CD4-positive, alpha-beta memory T cell (primary cell): ENCODE measurements around the gene SYNGR3. TPM values are rescaled to one million over a fixed set of nuclear protein-coding genes. Genes with fewer than 3 reads are reported as not detected.
A peak's percentile ranks its signal among the peaks of the same experiment; 100 is the strongest.

Source experiments
- CTCF ChIA-PET: fragments of 350-600 bp; sonication (Branson Sonifier 250); formaldehyde crosslinking; loops from one replicate; lab custom pipeline; 2021; ENCODE audit warnings: inconsistent platforms; ENCODE audit not compliant: partially characterized antibody; lab: Charles Lee
- POLR2A ChIA-PET: fragments of 350-600 bp; sonication (Branson Sonifier 250); formaldehyde crosslinking; loops from one replicate; lab custom pipeline; 2021; ENCODE audit not compliant: partially characterized antibody; lab: Charles Lee
- DNase-seq, 5 donors: peaks; one replicate each; pipeline versions ENCODE4 v3.0.0 to v3.0.0-alpha.2; 2020 to 2022; ENCODE audit warnings: mixed read lengths in 1 of 5
- H3K27ac ChIP-seq: one replicate; pipeline ENCODE4 v1.7.0; 2013; ENCODE audit warnings: low read depth, low read length
- H3K27me3 ChIP-seq: 2 replicates; pipeline ENCODE4 v1.7.0; 2013; ENCODE audit warnings: mild to moderate bottlenecking, low read length, moderate library complexity; ENCODE audit not compliant: insufficient read depth
- H3K36me3 ChIP-seq: 2 replicates; pipeline ENCODE4 v1.7.0; 2013; ENCODE audit warnings: mild to moderate bottlenecking, low read length, moderate library complexity; ENCODE audit not compliant: insufficient read depth
- H3K4me1 ChIP-seq: 2 replicates; pipeline ENCODE4 v1.7.0; 2013; ENCODE audit warnings: mild to moderate bottlenecking, low read length, moderate library complexity; ENCODE audit not compliant: insufficient read depth
- H3K4me3 ChIP-seq, 2 donors: one replicate each; pipeline ENCODE4 v1.7.0; 2013; ENCODE audit warnings: low read length in 2 of 2, mild to moderate bottlenecking in 1 of 2
- H3K9me3 ChIP-seq, 2 donors: one replicate each; pipeline ENCODE4 v1.7.0; 2013; ENCODE audit warnings: low read length in 2 of 2, control low read depth in 1 of 2; ENCODE audit not compliant: control insufficient read depth in 1 of 2
- H3K27ac Mint-ChIP-seq, 7 donors: one replicate each; pipeline ENCODE4 v1.8.0; 2020 to 2021; ENCODE audit warnings: mixed read lengths in 7 of 7, mild to moderate bottlenecking in 6 of 7, inconsistent platforms in 3 of 7, moderate library complexity in 3 of 7
- H3K27me3 Mint-ChIP-seq, 2 donors: one replicate each; pipeline ENCODE4 v1.8.0; 2020 to 2021; ENCODE audit warnings: mixed read lengths in 2 of 2
- H3K36me3 Mint-ChIP-seq, 2 donors: one replicate each; pipeline ENCODE4 v1.8.0; 2020 to 2021; ENCODE audit warnings: mixed read lengths in 2 of 2, inconsistent platforms in 1 of 2, mild to moderate bottlenecking in 1 of 2
- H3K4me1 Mint-ChIP-seq, 4 donors: one replicate each; pipeline ENCODE4 v1.8.0; 2020 to 2021; ENCODE audit warnings: mixed read lengths in 4 of 4, mild to moderate bottlenecking in 1 of 4
- H3K4me3 Mint-ChIP-seq, 8 donors: one replicate each; pipeline ENCODE4 v1.8.0; 2020 to 2021; ENCODE audit warnings: mixed read lengths in 8 of 8, mild to moderate bottlenecking in 7 of 8, moderate library complexity in 6 of 8, inconsistent platforms in 3 of 8
- H3K9me3 Mint-ChIP-seq, 8 donors: one replicate each; pipeline ENCODE4 v1.8.0; 2020 to 2021; ENCODE audit warnings: mixed read lengths in 8 of 8, mild to moderate bottlenecking in 5 of 8, inconsistent platforms in 3 of 8, moderate library complexity in 1 of 8
- intact Hi-C: fragments of 100-400 bp; cut with micrococcal nuclease; formaldehyde crosslinking; loops from one replicate; pipeline ENCODE4 v1.15.1; 2023
- polyA plus RNA-seq, 2 donors: library from polyadenylated mRNA; unstranded; fragments of 300-500 nt; fragmentation: Illumina TruSeq; gene quantifications; one replicate each; pipeline ENCODE4 v1.2.3, GENCODE V29; 2021
- total RNA-seq, 2 experiments: library from RNA; stranded (reverse); gene quantifications; one replicate each; pipeline ENCODE4 v1.2.3, GENCODE V29; 2021

Gene SYNGR3, protein sequence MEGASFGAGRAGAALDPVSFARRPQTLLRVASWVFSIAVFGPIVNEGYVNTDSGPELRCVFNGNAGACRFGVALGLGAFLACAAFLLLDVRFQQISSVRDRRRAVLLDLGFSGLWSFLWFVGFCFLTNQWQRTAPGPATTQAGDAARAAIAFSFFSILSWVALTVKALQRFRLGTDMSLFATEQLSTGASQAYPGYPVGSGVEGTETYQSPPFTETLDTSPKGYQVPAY
- 1 to 10 TPM; 1.6 TPM for total RNA-seq
- polyA plus RNA-seq = 1 to 10 TPM in 1 of 2 donors, under 1 TPM in 1; 0.50 to 2.2 TPM

DNA sequence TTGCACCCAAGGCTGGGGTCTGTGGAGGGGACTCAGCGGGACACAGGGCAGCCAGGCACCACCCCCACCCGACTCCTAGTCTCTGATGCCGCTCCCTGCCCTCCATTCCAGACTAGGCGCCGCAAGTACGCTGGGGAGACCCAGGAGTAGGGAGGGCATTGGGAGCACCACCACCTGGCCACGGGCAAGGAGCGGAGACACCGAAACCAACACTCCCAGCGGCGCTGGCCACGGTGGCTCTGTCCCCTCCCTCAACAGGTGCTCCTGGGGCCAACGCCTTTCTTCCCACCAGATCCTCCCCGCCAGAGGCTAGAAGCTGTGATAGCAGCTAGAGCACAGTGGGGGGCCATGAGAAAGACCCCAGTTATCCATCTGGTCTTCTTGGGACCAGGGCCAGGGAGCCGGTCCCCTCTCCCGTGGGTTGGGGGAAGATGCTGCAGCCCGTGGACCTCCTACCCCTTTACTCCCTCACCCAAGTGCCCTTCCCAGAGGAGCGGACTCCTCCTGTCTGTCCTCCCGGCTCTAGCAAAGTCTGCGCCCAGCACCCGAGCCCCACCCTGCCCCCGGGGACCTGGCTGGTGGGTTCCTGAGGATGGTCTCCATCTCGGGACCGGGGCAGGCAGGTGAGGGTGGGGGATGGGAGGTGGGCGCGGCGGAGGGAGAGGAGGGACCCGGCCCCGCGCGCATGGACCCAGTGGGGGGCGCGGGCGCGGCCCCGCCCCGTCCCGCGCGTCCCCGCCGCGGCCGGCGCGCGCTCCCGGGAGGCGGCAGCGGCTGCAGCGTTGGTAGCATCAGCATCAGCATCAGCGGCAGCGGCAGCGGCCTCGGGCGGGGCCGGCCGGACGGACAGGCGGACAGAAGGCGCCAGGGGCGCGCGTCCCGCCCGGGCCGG, at the start of gene SYNGR3:
TSS of gene SYNGR3 (plus strand) at position 762 of the 892 bp plus-strand sequence. CDS start 133 bp downstream, outside the sequence.
- H3K27ac Mint-ChIP-seq = peak within 1 kb of the TSS in 5 of 7 donors; percentile 64 to 89 (median 70)
- H3K4me3 Mint-ChIP-seq = peak within 1 kb of the TSS; percentile 24 to 84 (median 76)
- Histone ChIP-seq H3K9me3 (no peaks in the 10 kb centered on the region), H3K27ac (peak within 1 kb of the TSS; percentile 30), H3K4me1 (peaks cover 32% of the 10 kb centered on the region), H3K27me3 (no peaks in the 10 kb centered on the region), H3K36me3 (peaks cover 4% of the 10 kb centered on the region), H3K4me3 (peak within 1 kb of the TSS; percentile 36 to 52)
- peaks cover 6 to 7% of the 10 kb centered on the region in 2 donors for H3K27me3 Mint-ChIP-seq
- intact Hi-C loops = loop anchor here (2.0 to 5.0 kb wide), 2 partner anchors 17 to 47 kb away; partner anchors contain the start of genes MSRB1 and TBL3
- H3K36me3 Mint-ChIP-seq = peaks cover 6 to 10% of the 10 kb centered on the region in 2 donors
- POLR2A ChIA-PET = interaction anchor here (1.9 to 5.7 kb wide), 5 partner anchors 19 to 166 kb away, joined by 7 to 71 read pairs (median 29); partner anchors contain the start of genes NDUFB10, RPS2, TRAF7 and ZNF598
- CTCF ChIA-PET = interaction anchor here (1.6 to 3.3 kb wide), 2 partner anchors 14 to 151 kb away, joined by 4 to 13 read pairs; no protein-coding TSS in a partner anchor
- H3K4me1 Mint-ChIP-seq = peaks cover 9 to 33% (median 19%) of the 10 kb centered on the region in 4 donors
- no peak for DNase-seq
- peaks cover 0 to 1% (median 0%) of the 10 kb centered on the region in 8 donors for H3K9me3 Mint-ChIP-seq

DNA sequence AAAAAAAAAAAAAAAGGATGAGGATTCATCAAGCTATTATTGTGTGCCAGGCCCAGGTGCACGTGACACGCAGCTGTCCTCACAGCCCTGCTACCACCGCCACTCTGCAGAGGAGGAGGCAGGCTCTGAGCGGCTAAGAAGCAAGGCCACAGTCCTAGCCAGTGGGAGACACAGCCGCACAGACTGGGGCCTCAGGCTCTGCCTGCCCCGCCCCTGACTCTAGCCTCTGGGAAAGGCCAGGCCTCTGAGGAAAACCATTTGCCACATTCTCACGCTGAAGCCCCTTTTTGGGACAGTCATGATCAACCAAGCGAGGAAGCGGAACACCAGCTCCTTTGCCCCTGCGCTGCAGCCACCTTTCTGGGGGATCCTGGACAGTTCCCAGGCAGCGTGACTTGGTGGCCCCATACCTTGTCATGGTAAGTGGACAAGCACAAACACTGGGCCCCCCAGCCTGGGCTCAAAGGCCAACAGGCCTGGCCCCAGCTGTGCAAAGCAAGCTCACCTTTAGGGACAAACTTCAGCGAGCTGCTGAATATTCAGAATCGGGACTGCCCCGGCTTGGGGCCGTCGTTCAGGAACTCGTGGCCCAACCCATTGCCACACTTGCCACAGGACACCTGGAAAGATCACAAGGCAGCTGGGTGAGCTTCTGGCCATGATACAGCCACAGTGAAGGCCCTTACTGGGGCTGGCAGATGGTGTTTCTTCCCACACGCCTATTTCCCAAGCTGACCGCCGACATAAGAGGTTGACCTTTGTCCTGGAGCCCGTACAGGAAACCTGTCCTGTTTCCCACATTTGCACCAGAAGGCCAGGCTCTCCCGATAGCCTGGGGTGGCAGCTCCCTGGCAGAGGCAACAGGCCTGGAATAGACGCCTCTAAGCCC, 49.3 kb upstream of the SYNGR3 start:
- H3K27me3 Mint-ChIP-seq = no peaks in the 10 kb centered on the region
- peaks cover 0 to 26% (median 7%) of the 10 kb centered on the region in 4 donors for H3K4me1 Mint-ChIP-seq
- ChIA-PET POLR2A (interaction anchor here (0.9 to 4.6 kb wide), 3 partner anchors 25 to 215 kb away, joined by 3 to 34 read pairs (median 4); partner anchors contain the start of genes RPS2, TBL3 and TRAF7), CTCF (interaction anchor here (1.1 to 1.6 kb wide), 2 partner anchors 11 to 17 kb away, joined by 3 to 4 read pairs; no protein-coding TSS in a partner anchor)
- DNase-seq = no peak
- H3K27ac Mint-ChIP-seq = no peak overlapping the region
- no peaks in the 10 kb centered on the region for H3K27me3 ChIP-seq
- no peak overlapping the region for H3K4me3 ChIP-seq
- H3K9me3 Mint-ChIP-seq = no peaks in the 10 kb centered on the region
- H3K4me1 ChIP-seq = peaks cover 21% of the 10 kb centered on the region
- intact Hi-C loops = loop anchor here (5.0 kb wide), 3 partner anchors 52 to 448 kb away; partner anchors contain the start of genes CRAMP1, IFT140 and TELO2
- no peaks in the 10 kb centered on the region for H3K9me3 ChIP-seq
- H3K4me3 Mint-ChIP-seq = peak overlapping the region in 1 of 8 donors; percentile 15
- H3K36me3 ChIP-seq = peaks cover 15% of the 10 kb centered on the region
- H3K36me3 Mint-ChIP-seq = peaks cover 0 to 11% of the 10 kb centered on the region in 2 donors
- H3K27ac ChIP-seq = no peak overlapping the region

DNA sequence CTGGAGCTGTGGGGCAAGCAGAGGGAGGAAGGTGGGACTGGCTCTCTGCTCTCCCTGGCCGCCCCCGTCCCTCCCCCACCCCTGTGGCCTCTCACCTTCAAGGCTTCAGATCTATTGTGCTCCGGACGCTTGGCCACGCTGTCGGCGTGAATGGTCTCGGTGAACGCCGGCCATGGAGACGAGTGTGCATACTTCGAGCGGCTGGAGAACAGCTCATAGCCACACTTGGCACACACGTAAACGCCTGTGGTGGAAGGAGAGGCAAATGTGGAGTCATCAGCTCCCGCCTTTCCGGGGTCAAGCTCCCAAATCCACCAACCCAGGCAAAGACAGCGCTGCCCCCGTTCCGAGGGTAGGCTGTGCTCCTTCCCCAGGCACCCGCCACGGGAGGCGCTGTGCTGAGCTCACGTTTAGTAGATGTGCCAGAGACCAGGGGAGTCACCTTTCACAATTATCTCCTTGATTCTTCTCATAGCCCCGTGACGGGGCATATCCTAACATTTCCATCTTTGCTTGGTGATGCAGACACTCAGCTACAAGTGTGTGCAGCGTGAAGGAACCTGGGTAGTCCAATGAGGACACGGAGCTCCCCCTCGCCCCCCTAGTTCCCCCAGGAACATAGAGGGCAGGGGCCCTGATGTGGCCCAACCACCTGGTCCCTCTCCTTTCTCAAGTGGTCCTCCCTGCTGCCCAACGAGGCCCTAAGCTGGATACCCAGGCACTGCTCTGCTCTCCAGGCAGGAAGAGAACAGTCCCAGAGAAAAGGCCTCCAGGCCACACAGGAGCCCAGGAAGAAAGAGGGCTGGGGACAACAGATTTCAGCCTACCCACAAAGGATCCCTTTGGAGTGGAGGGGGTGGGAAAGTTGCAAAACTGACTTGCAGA, 48.4 kb upstream of the SYNGR3 start:
- Histone ChIP-seq H3K27ac (no peak overlapping the region), H3K4me3 (no peak overlapping the region), H3K4me1 (peaks cover 21% of the 10 kb centered on the region), H3K9me3 (no peaks in the 10 kb centered on the region), H3K27me3 (no peaks in the 10 kb centered on the region), H3K36me3 (peaks cover 15% of the 10 kb centered on the region)
- Mint-ChIP-seq H3K9me3 (no peaks in the 10 kb centered on the region), H3K36me3 (peaks cover 0 to 11% of the 10 kb centered on the region in 2 donors), H3K4me1 (peaks cover 0 to 26% (median 7%) of the 10 kb centered on the region in 4 donors), H3K27me3 (no peaks in the 10 kb centered on the region), H3K4me3 (peak overlapping the region in 7 of 8 donors; percentile 4 to 87 (median 83)), H3K27ac (peak overlapping the region in 1 of 7 donors; percentile 40)
- DNase-seq = no peak
- POLR2A ChIA-PET = interaction anchor here (0.9 to 4.6 kb wide), 4 partner anchors 24 to 214 kb away, joined by 3 to 34 read pairs (median 4); partner anchors contain the start of genes RPS2, TBL3 and TRAF7
- CTCF ChIA-PET = interaction anchor here (1.1 to 1.6 kb wide), 2 partner anchors 12 to 16 kb away, joined by 3 to 4 read pairs; no protein-coding TSS in a partner anchor
- intact Hi-C loops = loop anchor here (2.0 to 5.0 kb wide), 4 partner anchors 51 to 633 kb away; partner anchors contain the start of genes CRAMP1, IFT140, TELO2 and UBE2I

DNA sequence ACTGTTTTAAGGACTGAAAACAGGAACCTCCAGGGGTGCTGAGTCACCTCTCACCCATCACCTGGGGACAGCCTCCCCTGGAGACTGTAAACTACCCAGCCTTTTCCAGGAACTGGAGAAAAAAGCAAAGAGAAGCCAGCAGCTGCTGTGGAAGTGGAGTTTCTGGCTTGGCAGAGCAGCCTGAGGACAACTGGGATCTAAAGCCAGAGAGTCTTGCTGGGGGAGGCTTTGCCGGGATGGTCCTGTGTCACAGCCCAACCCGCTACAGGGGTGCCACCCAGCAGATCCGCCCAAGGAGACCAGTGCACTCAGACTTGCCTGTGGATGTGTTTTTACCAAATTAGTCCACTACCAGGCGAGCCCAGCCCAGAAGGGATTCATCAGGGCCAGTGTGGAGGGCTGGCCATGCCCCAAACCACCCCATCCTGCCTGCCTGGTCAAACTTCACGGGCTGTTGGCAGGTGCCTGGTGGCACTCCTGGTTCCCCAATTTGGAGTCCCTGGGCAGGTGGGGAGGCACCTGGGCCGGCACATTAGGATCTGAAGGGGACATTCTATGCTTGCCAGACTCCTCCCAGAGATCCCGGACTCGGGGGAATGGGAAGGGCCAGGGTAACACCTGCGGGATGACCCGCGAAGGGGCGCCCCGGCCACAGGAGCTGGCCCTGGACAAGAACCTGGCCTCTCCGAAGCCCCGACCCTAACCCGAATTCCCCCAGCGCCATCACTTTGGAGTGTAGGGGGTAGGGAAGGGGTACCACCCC, 47.5 kb upstream of the SYNGR3 start:
- Mint-ChIP-seq H3K36me3 (peaks cover 0 to 11% of the 10 kb centered on the region in 2 donors), H3K4me3 (peak overlapping the region; percentile 82 to 91 (median 86)), H3K4me1 (peaks cover 0 to 26% (median 7%) of the 10 kb centered on the region in 4 donors), H3K27ac (peak overlapping the region in 6 of 7 donors; percentile 29 to 81 (median 64)), H3K9me3 (no peaks in the 10 kb centered on the region), H3K27me3 (no peaks in the 10 kb centered on the region)
- H3K27ac ChIP-seq = peak overlapping the region; percentile 58
- intact Hi-C loops = loop anchor here (2.0 to 5.0 kb wide), 4 partner anchors 50 to 633 kb away; partner anchors contain the start of genes CRAMP1, IFT140, TELO2 and UBE2I
- H3K36me3 ChIP-seq = peaks cover 15% of the 10 kb centered on the region
- ChIA-PET POLR2A (interaction anchor here (1.1 to 4.6 kb wide), 5 partner anchors 16 to 213 kb away, joined by 3 to 34 read pairs (median 4); partner anchors contain the start of genes NDUFB10, RPS2, TBL3 and TRAF7), CTCF (interaction anchor here (0.6 to 1.6 kb wide), 2 partner anchors 15 to 1990 kb away, joined by 3 to 4 read pairs; no protein-coding TSS in a partner anchor)
- no peaks in the 10 kb centered on the region for H3K27me3 ChIP-seq
- peaks cover 21% of the 10 kb centered on the region for H3K4me1 ChIP-seq
- peak in 1 of 5 donors; percentile 40 for DNase-seq
- no peaks in the 10 kb centered on the region for H3K9me3 ChIP-seq
- H3K4me3 ChIP-seq = peak overlapping the region; percentile 52 to 90
